ENCODE results near the gene TNFRSF4.

TNFRSF4 gene

DNA sequence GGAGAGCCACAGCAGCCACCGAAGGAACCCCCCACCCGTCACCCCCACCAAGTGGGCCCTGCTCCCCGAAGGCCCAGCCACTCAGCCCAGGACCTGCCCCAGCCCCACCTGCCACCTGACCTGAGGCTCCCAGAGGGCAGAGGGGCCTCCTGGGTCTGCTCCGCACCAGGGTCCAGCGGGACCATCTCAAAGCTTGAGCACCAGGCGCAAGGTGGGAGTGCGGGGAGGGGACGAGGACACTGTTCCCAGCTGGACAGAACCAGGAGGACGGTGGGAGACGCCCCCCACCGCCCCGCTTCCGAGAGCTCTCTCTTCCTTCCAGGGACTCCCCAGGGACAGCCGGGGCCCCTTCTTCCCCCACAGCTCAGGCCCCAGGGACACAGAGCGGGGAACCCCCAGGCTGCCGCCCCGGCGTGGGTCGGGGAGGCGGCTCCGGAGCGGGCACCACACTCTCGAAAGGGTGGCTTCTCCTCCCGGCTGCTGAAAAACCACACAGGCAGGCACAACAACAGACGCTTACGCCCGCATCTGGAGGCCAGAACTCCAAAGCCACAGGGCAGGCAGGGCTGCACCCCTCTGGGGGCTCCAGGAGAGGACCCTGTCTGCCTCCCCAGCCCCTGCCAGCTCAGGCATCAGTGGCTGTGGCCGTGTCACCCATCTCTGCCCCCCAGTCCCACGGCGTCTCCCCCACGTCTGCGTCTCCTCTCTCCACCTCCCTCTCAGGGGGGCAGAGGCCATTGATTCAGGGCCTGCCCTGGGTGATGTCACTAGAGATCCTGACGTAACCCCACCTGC, 42.2 kb downstream of the TNFRSF4 start:
- peak overlapping the region; percentile 6 for H3K27ac Mint-ChIP-seq
- H3K9me3 Mint-ChIP-seq, result no peaks in the 10 kb centered on the region
- no peaks in the 10 kb centered on the region for H3K36me3 Mint-ChIP-seq (ENCODE audit: low read depth)
- H3K27me3 Mint-ChIP-seq (ENCODE audit: low read depth), result peaks cover 10% of the 10 kb centered on the region
- peak overlapping the region; percentile 14 for H3K4me3 Mint-ChIP-seq
- peaks cover 13% of the 10 kb centered on the region for H3K4me1 Mint-ChIP-seq (ENCODE audit: low read depth)

DNA sequence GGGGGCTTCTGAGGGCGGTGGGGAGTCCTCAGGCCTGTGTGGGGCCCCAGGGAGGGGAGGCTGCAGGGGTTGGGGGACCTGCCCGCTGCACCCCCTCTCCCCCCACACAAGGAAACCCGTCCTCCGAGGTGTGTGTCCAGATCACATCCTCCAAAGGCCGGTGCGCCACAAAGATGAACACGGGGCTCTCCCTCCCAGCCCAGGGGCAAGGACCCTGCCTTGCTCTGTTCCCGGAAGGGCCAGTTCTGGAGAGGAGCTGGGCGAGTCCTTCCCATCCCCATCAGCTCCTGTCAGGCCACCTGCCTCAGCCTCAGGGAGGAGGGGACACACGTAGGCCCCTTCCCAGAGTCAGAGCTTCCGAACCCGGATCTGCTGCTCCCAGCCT, 42.8 kb downstream of the TNFRSF4 start:
- no peak overlapping the region for H3K4me3 Mint-ChIP-seq
- no peaks in the 10 kb centered on the region for H3K9me3 Mint-ChIP-seq
- H3K36me3 Mint-ChIP-seq (ENCODE audit: low read depth), result no peaks in the 10 kb centered on the region
- H3K27ac Mint-ChIP-seq, result no peak overlapping the region
- peaks cover 12% of the 10 kb centered on the region for H3K4me1 Mint-ChIP-seq (ENCODE audit: low read depth)
- peaks cover 8% of the 10 kb centered on the region for H3K27me3 Mint-ChIP-seq (ENCODE audit: low read depth)

DNA sequence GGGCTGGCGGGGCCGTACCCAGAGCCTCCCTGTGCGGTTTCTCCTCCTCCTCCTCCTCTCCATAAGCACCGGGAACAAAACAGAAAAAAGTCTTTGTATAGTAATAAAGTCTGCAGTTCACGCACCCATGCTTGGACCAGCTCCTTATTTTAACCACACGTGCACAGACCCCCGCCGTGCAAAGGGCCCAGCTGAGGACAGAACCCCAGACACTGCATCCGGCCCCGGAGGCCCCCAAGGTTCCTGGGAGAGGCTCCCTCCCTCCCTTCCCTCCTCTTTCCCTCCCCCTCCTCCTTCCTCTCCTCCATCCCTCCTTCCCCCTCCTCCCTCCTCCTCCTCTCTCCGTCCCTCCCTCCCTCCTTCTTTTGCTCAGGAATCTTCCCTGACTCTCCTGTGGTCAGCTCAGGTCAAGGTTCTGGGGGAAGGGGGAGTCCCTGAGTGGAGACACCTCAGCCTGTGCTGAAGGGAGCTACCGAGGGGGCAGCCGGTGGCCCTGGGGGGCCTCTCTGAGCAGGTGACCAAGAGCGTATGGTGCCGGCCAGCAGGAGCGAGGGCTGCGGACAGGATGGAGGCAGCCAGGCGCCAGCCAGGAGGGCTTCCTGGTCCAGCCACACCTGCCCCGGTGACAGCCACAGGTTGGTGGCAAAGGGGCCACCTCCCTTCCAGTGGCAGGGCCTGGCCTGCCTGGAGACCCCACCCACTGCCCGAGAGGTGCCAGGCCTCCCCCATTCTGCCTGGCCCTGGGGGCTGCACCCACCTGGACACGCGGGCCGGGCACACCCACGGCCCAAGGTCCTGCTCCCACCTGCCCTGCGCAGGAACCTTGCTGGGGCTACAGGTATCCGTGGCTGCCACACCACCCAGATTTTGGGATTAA, 43.5 kb downstream of the TNFRSF4 start:
- H3K27ac Mint-ChIP-seq, result no peak overlapping the region
- H3K4me1 Mint-ChIP-seq (ENCODE audit: low read depth), result peaks cover 12% of the 10 kb centered on the region
- peaks cover 4% of the 10 kb centered on the region for H3K27me3 Mint-ChIP-seq (ENCODE audit: low read depth)
- H3K9me3 Mint-ChIP-seq, result no peaks in the 10 kb centered on the region
- H3K36me3 Mint-ChIP-seq (ENCODE audit: low read depth), result no peaks in the 10 kb centered on the region
- H3K4me3 Mint-ChIP-seq, result no peak overlapping the region

DNA sequence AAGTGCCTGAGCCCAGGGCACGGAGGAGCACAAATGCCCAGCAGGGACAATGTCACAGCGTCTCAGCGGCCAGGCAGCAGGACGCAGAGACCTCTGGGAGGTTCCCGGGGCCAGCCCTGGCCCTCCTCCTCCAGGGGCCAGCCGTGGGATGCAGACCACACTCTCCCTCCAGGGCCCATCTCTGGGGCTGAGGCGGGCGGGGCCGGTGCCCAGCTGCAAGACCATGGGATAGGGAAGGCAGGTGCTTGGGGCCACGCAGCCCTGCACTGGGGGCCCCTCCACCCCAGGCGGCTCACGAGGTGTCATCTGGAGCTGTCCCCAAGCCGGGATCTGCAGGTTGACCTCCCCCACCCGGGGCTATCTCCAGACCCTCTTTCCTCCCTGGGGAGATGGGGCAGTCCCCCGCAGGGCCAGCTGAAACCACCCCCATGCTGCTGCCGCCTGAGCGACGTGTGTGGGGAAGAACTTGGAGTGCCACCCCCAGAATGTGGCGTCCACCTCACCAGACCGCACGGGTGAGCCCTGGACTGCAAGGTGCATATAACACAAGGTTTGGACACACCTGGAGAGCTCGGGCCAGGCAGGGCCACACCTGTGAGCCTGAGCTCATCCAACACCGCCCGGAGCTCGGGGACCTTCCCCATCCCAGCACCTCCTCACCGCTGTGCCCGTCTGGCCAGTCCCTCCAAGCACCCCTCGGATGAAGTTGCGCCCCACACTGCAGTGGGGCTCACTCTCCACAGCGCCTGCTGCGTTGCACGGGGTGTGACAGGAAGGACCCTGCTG, 44.3 kb downstream of the TNFRSF4 start:
- Mint-ChIP-seq H3K36me3 (ENCODE audit: low read depth) (no peaks in the 10 kb centered on the region), H3K9me3 (no peaks in the 10 kb centered on the region), H3K27ac (no peak overlapping the region), H3K4me3 (no peak overlapping the region), H3K27me3 (ENCODE audit: low read depth) (peaks cover 4% of the 10 kb centered on the region), H3K4me1 (ENCODE audit: low read depth) (peaks cover 12% of the 10 kb centered on the region)

DNA sequence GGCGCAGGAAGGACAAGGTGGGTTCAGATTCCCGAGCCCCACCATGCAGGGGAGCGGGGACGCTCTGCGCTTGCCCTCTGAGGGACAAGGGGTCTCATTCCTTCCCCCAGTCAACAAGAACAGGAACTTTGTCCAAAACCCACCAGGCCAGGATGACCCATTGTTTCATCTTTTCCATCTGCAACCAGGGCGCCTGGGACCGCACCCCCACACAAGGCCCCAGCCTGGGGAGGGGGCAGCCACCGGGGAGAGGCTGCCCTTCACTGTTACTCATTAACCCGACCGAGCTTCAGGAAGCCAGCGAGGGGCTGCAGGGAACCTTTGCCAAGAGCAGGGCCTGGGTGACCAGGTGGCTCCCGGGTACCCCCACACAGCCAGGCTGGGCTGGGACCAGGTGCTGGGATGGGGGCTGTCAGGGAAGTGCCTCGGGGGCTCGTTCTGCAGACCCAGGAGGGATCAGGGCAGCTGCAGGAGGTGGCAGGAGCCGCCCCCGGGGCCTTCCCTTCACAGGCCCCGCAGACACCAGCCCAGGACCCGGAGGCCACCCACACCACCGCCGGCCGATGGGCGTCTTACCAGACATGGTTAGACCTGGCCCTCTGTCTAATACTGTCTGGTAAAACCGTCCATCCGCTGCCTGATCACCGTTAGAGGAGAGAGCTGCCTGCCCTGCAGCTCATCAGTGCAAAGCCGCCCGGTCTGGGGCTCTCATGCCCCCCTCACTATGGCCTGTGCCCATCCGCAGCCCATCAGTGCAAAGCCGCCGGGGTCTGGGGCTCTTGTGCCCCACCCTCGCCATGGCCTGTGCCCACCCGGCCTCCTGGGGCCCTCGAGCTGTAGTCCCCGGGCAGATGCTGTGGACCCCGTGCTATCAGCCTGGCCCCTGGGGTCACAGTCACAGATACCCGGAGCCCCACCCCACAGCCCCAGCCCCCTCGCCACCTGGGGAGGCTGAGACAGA, 45.2 kb downstream of the TNFRSF4 start:
- no peaks in the 10 kb centered on the region for H3K9me3 Mint-ChIP-seq
- H3K4me1 Mint-ChIP-seq (ENCODE audit: low read depth), result peaks cover 12% of the 10 kb centered on the region
- no peak overlapping the region for H3K27ac Mint-ChIP-seq
- H3K4me3 Mint-ChIP-seq, result no peak overlapping the region
- H3K27me3 Mint-ChIP-seq (ENCODE audit: low read depth), result peaks cover 4% of the 10 kb centered on the region
- H3K36me3 Mint-ChIP-seq (ENCODE audit: low read depth), result no peaks in the 10 kb centered on the region

DNA sequence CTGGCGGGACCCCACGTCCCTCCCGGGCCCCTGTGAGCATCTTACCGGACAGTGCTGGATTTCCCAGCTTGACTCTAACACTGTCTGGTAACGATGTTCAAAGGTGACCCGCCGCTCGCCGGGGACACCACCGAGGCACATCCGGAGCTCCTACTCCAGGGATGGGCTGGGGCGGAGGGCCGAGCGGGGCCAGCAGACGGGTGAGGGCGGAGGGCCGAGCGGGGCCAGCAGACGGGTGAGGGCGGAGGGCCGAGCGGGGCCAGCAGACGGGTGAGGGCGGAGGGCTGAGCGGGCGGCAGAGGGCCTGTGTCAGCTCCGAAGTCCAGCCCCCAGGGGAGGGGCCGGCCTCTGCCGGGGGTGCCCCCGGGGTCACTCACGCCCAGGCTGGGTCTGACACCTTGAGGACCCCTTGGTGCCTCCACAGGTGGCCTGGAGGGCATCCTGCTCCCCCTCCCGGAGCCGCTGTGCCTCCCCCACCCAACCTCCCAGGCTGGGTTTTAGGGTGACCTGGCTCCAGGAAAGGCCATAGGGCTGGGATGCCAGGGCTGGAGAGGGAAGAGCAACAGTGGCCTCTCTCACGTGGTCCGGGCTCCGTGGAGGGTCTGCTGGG, 46.0 kb downstream of the TNFRSF4 start:
- H3K27ac Mint-ChIP-seq, result no peak overlapping the region
- no peaks in the 10 kb centered on the region for H3K9me3 Mint-ChIP-seq
- no peak overlapping the region for H3K4me3 Mint-ChIP-seq
- no peaks in the 10 kb centered on the region for H3K36me3 Mint-ChIP-seq (ENCODE audit: low read depth)
- H3K4me1 Mint-ChIP-seq (ENCODE audit: low read depth), result peaks cover 11% of the 10 kb centered on the region
- H3K27me3 Mint-ChIP-seq (ENCODE audit: low read depth), result peaks cover 4% of the 10 kb centered on the region

DNA sequence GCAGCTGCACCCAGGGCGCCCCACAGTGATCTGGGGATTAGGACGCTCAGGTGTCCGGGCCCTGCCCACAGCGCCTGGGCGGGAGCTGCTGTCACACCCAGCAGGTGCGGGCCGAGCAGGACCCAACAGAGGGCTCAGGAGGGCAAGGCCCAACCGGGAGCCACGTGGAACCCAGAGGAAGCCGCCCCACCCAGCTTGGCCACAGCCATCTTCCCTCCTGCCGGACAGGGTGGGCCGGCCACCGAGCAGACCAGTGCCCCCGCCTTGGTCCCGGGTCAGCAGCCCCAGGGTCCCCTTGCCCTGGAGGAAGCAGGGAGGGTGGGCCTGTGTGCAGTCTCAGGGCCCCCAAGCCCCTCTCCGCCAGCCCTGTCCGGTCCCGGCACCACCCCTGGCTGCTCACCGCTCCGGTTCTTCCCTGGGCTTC, 46.5 kb downstream of the TNFRSF4 start:
- Mint-ChIP-seq H3K27me3 (ENCODE audit: low read depth) (peaks cover 4% of the 10 kb centered on the region), H3K4me1 (ENCODE audit: low read depth) (peaks cover 9% of the 10 kb centered on the region), H3K36me3 (ENCODE audit: low read depth) (no peaks in the 10 kb centered on the region), H3K9me3 (no peaks in the 10 kb centered on the region), H3K27ac (no peak overlapping the region), H3K4me3 (no peak overlapping the region)

DNA sequence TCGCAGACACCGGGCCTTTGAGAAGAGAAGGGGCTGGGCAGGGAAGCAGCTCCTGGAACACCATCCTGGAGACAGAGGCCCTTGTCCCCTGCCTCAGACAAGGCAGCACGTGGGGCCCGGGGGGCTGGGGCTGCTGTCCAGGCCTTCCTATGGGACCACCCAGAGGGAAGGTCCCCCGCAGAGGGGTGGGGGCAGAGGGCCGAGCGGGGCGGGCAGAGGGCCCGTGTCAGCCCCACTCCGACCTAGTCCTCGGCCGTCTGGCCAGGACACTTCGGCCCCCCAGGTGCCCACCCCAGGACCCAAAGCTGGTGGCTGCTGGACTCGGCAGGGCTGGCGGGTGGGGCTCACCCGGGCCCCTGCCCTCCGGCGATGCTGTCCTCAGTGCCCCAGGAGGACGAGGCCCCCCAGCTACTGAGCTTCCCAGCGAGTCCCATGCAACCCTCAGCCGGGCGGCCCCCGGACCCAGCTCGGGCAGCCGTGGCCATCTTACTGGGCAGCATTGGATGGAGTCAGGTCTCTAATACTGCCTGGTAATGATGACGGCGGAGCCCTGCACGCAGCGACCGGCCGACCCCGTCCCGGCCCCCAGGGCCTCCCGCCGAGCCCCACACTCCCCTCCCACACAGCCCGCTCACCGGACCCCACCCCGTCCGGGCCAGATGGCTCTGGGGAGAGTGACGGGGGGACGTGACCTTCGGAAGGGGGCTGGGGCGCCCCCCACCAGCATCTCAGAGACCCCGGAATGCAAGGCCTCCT, 47.1 kb downstream of the TNFRSF4 start:
- Mint-ChIP-seq H3K9me3 (no peaks in the 10 kb centered on the region), H3K27ac (no peak overlapping the region), H3K36me3 (ENCODE audit: low read depth) (no peaks in the 10 kb centered on the region), H3K27me3 (ENCODE audit: low read depth) (peaks cover 4% of the 10 kb centered on the region), H3K4me3 (no peak overlapping the region), H3K4me1 (ENCODE audit: low read depth) (peaks cover 4% of the 10 kb centered on the region)

DNA sequence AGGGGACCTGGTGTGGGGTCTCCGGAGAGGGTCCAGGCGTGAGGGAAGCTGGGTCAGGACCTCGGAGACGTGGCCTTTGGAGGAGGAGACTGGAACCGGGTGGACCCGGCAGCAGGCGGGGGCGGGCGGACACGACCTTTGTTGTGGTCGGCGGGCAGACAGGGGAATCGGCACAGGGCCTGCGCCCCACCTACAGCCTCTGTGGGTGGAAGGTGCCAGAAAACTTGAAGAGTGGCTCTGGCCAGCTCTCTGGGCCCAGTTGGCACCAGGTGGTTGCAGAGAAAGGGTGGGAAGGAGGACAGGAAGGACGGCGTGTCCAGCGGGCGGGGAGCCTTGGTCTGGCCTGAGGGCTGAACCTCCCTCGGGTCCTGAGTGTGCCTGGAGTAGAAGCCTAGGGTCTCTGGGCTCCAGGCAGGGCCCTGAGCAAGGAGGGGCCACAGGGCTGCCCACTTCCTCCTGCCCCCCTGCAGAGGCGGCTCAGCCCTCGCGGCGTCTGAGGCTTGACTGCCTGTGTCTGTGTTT, 48.0 kb downstream of the TNFRSF4 start:
- no peak overlapping the region for H3K27ac Mint-ChIP-seq
- H3K36me3 Mint-ChIP-seq (ENCODE audit: low read depth), result no peaks in the 10 kb centered on the region

DNA sequence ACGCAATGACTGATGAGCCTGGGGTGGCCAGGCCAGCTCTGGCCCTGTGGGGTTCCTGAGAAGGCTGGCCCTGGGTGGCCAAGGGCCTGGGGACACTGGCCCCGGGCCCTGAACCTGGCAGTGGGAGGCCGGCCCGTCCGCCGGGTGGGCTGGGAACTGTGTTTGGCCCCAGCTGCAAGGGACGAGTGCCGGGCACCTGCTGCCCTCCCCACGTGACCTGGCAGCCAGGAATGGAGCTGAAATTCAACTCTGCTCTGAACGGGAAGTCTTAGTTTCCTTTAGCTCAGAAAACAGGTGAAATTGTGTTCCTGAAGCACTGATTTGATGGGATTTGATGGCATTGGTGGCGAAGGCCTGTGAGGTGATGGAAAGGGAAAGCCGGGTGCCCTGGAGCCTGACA, 48.5 kb downstream of the TNFRSF4 start:
- H3K9me3 Mint-ChIP-seq, result no peaks in the 10 kb centered on the region
- no peak overlapping the region for H3K4me3 Mint-ChIP-seq
- H3K4me1 Mint-ChIP-seq (ENCODE audit: low read depth), result peaks cover 4% of the 10 kb centered on the region
- H3K36me3 Mint-ChIP-seq (ENCODE audit: low read depth), result no peaks in the 10 kb centered on the region
- H3K27ac Mint-ChIP-seq, result no peak overlapping the region
- H3K27me3 Mint-ChIP-seq (ENCODE audit: low read depth), result peaks cover 4% of the 10 kb centered on the region

More for the DNA sequence above, 48.0 kb downstream of the TNFRSF4 start:
- no peaks in the 10 kb centered on the region for H3K9me3 Mint-ChIP-seq
- peaks cover 4% of the 10 kb centered on the region for H3K4me1 Mint-ChIP-seq (ENCODE audit: low read depth)
- H3K4me3 Mint-ChIP-seq, result no peak overlapping the region
- peaks cover 4% of the 10 kb centered on the region for H3K27me3 Mint-ChIP-seq (ENCODE audit: low read depth)

DNA sequence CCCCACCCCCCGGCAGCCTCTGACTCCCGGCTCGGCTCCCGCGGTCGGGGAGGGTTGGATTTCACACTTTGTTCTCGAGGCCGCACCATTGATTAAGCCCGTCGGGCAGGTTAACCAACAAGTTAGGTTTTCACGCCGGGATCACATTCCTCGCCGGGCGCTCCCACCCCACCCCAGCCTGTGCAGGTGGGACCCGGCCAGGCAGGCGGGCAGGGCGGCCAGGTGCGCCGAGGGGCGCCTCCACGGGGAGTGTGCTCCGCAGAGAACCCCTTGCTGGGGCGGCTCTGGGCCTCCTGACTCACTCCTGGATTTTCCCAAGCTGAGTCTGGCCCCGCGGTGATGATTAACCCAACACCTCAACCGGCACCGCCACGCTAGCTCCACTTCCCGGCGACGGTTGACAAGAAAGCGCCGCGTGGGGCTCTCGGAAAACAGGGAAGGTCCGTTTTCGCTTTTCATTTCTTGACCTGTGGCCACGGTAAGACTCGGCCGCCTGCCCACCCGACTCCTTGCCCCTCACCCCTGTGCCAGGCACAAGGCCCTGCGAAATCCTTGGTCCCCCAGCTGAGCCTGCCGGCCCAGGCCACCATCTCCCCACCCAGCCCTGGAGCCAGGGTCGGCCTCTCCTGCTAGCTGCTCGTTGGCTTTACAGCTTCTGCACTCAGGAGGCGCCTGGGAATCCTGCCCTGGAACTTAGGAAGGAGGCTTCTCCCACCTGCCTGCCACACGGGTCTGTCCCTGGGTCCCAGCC, 49.1 kb downstream of the TNFRSF4 start:
- Mint-ChIP-seq H3K9me3 (no peaks in the 10 kb centered on the region), H3K4me3 (no peak overlapping the region), H3K4me1 (ENCODE audit: low read depth) (peaks cover under 1% of the 10 kb centered on the region), H3K27me3 (ENCODE audit: low read depth) (peaks cover under 1% of the 10 kb centered on the region), H3K27ac (no peak overlapping the region), H3K36me3 (ENCODE audit: low read depth) (no peaks in the 10 kb centered on the region)

DNA sequence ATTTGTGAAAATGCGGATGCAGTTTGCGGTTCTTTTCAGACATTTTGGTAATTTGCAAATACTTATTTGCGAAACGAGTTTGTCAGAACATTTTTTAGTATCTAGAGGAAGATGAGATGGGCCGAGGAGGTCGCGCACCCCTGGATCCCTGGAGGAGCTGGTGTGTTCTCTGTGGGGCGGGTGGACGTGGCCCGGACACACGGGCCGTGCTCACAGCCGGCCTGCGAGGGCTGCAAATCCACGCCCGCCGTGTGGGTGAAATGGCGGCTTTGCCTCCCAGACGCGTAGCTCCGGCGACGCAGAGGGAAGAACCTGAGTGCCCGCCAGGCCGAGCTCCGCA, 49.6 kb downstream of the TNFRSF4 start:
- Mint-ChIP-seq H3K4me1 (ENCODE audit: low read depth) (no peaks in the 10 kb centered on the region), H3K27ac (no peak overlapping the region), H3K9me3 (no peaks in the 10 kb centered on the region), H3K36me3 (ENCODE audit: low read depth) (no peaks in the 10 kb centered on the region), H3K27me3 (ENCODE audit: low read depth) (no peaks in the 10 kb centered on the region), H3K4me3 (no peak overlapping the region)

All from T-helper 1 cell treated with Interleukin-12 subunit alpha and Interleukin-12 subunit beta and Interleukin-4 antibody, amounts not matched to agents 30 μg/mL and 1 μg/mL, for 36 hours (primary cell).